HEK293T (cell line): ENCODE measurements around the gene UBE2G2.

ENCODE experiments used
- CTCF ChIA-PET: fragments of 350-600 bp; formaldehyde crosslinking; extraction: SDS; loops from one replicate; lab custom pipeline; 2021; ENCODE audit warnings: antibody characterized with exemption, inconsistent platforms; lab: Yijun Ruan, JAX
- POLR2A ChIA-PET: fragments of 350-600 bp; formaldehyde crosslinking; extraction: SDS; loops from one replicate; lab custom pipeline; 2020; ENCODE audit warnings: antibody characterized with exemption, inconsistent platforms; lab: Yijun Ruan, JAX
- DNase-seq: peaks from one replicate; pipeline ENCODE4 v3.0.0; 2012; ENCODE audit warnings: mixed read lengths; ENCODE audit errors: extremely low spot score
- ARNT ChIP-seq: fragments of 450-650 bp; IDR thresholded peaks from 2 replicates; pipeline ENCODE4 v1.6.1; 2017; ENCODE audit warnings: mild to moderate bottlenecking
- BHLHE40 ChIP-seq: fragments of 450-650 bp; IDR thresholded peaks from 2 replicates; pipeline ENCODE4 v1.6.1; 2016; ENCODE audit warnings: mild to moderate bottlenecking, moderate library complexity, borderline replicate concordance
- CTBP1 ChIP-seq: fragments of 450-650 bp; IDR thresholded peaks from 2 replicates; pipeline ENCODE4 v1.6.1; 2016; ENCODE audit warnings: borderline replicate concordance
- ELF4 ChIP-seq: fragments of 450-650 bp; IDR thresholded peaks from 2 replicates; pipeline ENCODE4 v1.6.1; 2017; ENCODE audit warnings: antibody characterized with exemption
- FOXA1 ChIP-seq: fragments of 450-650 bp; IDR thresholded peaks from 2 replicates; pipeline ENCODE4 v1.6.1; 2016; ENCODE audit warnings: mild to moderate bottlenecking
- FOXK2 ChIP-seq: fragments of 450-650 bp; IDR thresholded peaks from 2 replicates; pipeline ENCODE4 v1.6.1; 2016; ENCODE audit warnings: mild to moderate bottlenecking
- FOXM1 ChIP-seq: fragments of 450-650 bp; IDR thresholded peaks from 2 replicates; pipeline ENCODE4 v1.6.1; 2017; ENCODE audit warnings: mild to moderate bottlenecking, borderline replicate concordance
- HDGF ChIP-seq: fragments of 450-650 bp; IDR thresholded peaks from 2 replicates; pipeline ENCODE4 v1.6.1; 2017; ENCODE audit warnings: antibody characterized with exemption, borderline replicate concordance
- L3MBTL2 ChIP-seq: fragments of 450-650 bp; conservative IDR thresholded peaks from 2 replicates; pipeline ENCODE4 v1.6.1; 2016; ENCODE audit warnings: mild to moderate bottlenecking
- LEF1 ChIP-seq: fragments of 450-650 bp; IDR thresholded peaks from 2 replicates; pipeline ENCODE4 v1.6.1; 2017; ENCODE audit warnings: mild to moderate bottlenecking, borderline replicate concordance
- NFRKB ChIP-seq: fragments of 450-650 bp; IDR thresholded peaks from 2 replicates; pipeline ENCODE4 v1.6.1; 2016; ENCODE audit warnings: mild to moderate bottlenecking, moderate library complexity
- SP1 ChIP-seq: fragments of 450-650 bp; IDR thresholded peaks from 2 replicates; pipeline ENCODE4 v1.6.1; 2017
- SUZ12 ChIP-seq: fragments of 450-650 bp; IDR thresholded peaks from 2 replicates; pipeline ENCODE4 v1.6.1; 2016; ENCODE audit warnings: mild to moderate bottlenecking
- TARDBP ChIP-seq: fragments of 450-650 bp; IDR thresholded peaks from 2 replicates; pipeline ENCODE4 v1.6.1; 2016
- ZNF384 ChIP-seq: fragments of 450-650 bp; IDR thresholded peaks from 2 replicates; pipeline ENCODE4 v1.6.1; 2016
- TF ChIP-seq, protein P1 (sequence below): fragments of 450-650 bp; IDR thresholded peaks from 2 replicates; pipeline ENCODE4 v1.6.1; 2016

The UBE2G2 gene

DNA sequence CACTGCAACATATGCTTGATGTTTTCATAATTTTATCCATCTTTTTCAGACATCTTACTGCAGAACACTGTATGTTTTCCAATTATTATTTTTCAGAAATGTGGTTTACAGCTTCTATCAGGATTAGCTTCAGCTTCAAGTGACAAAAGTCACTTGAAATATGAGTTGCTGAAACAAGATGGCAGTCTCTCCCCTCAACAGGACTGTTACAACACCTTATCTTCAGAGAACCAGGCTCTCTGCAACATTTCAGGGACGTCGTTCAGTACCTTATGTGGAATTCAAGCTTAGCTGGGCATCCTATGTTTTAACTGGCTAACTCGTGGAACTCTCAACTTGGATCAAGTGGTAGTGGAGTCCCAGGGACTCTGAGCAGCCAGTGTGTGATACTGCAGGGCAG lies 2.0 kb upstream of the UBE2G2 start:
- POLR2A ChIA-PET, result interaction anchor here (1.2 kb wide), 1 partner anchor 70 kb away, joined by 4 read pairs; the partner anchor contains the start of gene PTTG1IP
- no peak for DNase-seq
- CTCF ChIA-PET, result interaction anchor here (0.8 kb wide), 1 partner anchor 10 kb away, joined by 3 read pairs; no protein-coding TSS in a partner anchor
- TF ChIP-seq ELF4, result no peak
- TF ChIP-seq SUZ12, result no peak
- no peak for TF ChIP-seq ZNF384
- no peak for TF ChIP-seq TARDBP
- TF ChIP-seq HDGF, result no peak
- TF ChIP-seq LEF1, result no peak
- TF ChIP-seq ARNT, result no peak
- TF ChIP-seq, protein P1, sequence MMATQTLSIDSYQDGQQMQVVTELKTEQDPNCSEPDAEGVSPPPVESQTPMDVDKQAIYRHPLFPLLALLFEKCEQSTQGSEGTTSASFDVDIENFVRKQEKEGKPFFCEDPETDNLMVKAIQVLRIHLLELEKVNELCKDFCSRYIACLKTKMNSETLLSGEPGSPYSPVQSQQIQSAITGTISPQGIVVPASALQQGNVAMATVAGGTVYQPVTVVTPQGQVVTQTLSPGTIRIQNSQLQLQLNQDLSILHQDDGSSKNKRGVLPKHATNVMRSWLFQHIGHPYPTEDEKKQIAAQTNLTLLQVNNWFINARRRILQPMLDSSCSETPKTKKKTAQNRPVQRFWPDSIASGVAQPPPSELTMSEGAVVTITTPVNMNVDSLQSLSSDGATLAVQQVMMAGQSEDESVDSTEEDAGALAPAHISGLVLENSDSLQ, result no peak
- no peak for TF ChIP-seq BHLHE40
- no peak for TF ChIP-seq FOXK2
- no peak for TF ChIP-seq NFRKB
- no peak for TF ChIP-seq SP1
- TF ChIP-seq CTBP1, result no peak
- TF ChIP-seq FOXM1, result no peak
- no peak for TF ChIP-seq FOXA1
- no peak for TF ChIP-seq L3MBTL2

DNA sequence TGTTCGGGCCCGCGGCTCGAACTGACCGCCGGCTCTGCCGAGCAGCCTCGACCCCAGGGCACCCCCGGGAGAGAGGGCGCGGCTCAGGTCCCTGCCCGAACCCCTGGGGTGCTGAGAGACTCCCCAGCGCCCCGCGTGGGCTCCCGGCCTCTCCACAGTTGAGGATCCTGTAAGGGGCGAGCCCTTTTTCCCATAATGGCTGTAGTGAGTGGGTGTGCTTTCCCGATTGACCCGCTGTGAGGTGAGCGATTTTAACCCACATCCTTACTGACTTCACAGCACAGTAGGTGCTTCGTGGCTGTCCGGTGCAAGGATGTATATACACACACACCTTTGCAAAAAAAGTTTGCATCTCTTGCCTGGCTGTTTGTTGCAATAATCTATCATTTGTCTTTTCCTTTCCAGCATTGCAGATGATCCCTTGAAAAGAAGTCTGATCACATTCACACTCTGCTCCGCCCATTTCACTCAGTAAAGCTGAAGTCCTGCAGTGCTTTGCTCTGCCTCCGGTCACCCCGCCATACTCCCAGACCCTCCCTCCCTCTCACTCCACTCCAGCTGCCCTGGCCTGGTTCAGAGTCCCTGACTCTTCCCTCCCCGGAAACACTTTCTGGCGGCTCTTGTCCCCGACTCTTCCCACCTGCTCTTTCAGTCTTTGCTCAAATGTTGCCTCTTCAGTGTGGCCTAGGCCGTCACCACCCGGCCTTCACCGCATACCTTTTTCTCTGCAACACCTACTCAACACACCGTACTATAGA lies 955 bp upstream of the UBE2G2 start:
- POLR2A ChIA-PET, result interaction anchor here (1.0 to 3.3 kb wide), 11 partner anchors 9 to 115 kb away, joined by 3 to 29 read pairs (median 4); partner anchors contain the start of genes PTTG1IP and SUMO3
- no peak for TF ChIP-seq FOXK2
- TF ChIP-seq FOXM1, result no peak
- no peak for TF ChIP-seq HDGF
- no peak for TF ChIP-seq ARNT
- TF ChIP-seq NFRKB, result no peak
- no peak for TF ChIP-seq SP1
- no peak for TF ChIP-seq SUZ12
- no peak for TF ChIP-seq ELF4
- TF ChIP-seq L3MBTL2, result no peak
- no peak for TF ChIP-seq TARDBP
- TF ChIP-seq FOXA1, result no peak
- TF ChIP-seq BHLHE40, result no peak
- no peak for TF ChIP-seq ZNF384
- TF ChIP-seq, protein P1, result no peak
- TF ChIP-seq LEF1, result no peak
- TF ChIP-seq CTBP1, result no peak
- CTCF ChIA-PET, result no interaction called here
- DNase-seq, result peak; percentile 48

DNA sequence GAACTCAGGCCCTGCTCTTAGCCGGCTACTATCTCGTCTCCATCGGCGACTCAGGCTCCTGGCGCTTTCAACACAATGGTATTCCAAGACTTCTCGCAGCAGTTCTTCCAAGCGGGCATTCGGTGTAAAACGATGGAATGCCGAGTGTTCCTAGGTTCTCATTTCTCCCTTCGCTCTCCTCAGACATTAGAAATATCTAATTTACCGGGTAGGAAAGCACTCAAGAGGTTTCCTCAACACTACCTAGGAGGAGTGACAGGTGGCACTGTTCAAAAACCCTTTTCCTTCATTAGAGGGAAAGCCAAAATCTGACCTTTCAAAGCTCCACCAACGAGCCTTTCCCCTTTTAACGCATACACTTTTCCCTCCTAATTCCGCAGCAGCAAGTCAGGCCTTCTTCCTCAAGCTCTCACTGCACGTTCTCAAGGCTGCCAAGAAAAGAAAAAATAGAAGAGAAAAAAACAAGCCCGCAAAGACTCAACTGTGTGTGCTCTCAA lies 601 bp downstream of the UBE2G2 start:
- POLR2A ChIA-PET, result interaction anchor here (0.6 to 3.3 kb wide), 24 partner anchors 8 to 462 kb away, joined by 3 to 29 read pairs (median 3); partner anchors contain the start of genes CFAP410, PTTG1IP and SUMO3
- CTCF ChIA-PET, result interaction anchor here (1.0 to 1.8 kb wide), 5 partner anchors 11 to 508 kb away, joined by 3 to 8 read pairs (median 3); partner anchors contain the start of gene ADARB1
- peak; percentile 54 for DNase-seq
- no peak for TF ChIP-seq FOXA1
- no peak for TF ChIP-seq ELF4
- TF ChIP-seq SP1, result no peak
- TF ChIP-seq ARNT, result no peak
- TF ChIP-seq, protein P1, result peak; percentile 73

DNA sequence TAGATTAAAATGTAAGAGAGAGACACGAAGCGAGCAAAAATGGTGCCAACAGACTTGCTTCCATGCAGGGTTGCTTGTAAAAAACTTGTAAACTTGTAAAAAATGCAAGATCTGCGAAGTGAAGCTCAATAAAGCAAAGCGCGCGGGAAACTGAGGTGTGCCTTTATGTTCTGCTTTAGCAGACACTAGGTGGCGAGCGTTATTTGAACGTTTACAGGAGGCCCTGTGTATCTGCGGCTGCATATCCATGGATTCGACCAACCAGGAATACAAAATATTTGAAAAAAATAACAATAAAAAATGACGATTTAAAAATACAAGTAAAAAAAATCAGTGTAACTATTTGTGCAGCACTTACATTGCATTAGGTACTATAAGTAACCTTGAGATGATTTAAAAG lies 1.5 kb downstream of the UBE2G2 start:
- ChIA-PET POLR2A (interaction anchor here (1.1 to 3.3 kb wide), 4 partner anchors 68 to 148 kb away, joined by 3 to 29 read pairs (median 4); partner anchors contain the start of gene PTTG1IP), CTCF (interaction anchor here (0.6 to 1.8 kb wide), 7 partner anchors 11 to 509 kb away, joined by 3 to 8 read pairs (median 3); partner anchors contain the start of gene ADARB1)
- peak; percentile 51 for DNase-seq
- TF ChIP-seq LEF1 (no peak), ELF4 (no peak), NFRKB (no peak), HDGF (no peak), CTBP1 (no peak), FOXA1 (no peak), SUZ12 (no peak), L3MBTL2 (peak; percentile 53; the same call in 1 of the 2 replicates)
- TF ChIP-seq, protein P1, result no peak

DNA sequence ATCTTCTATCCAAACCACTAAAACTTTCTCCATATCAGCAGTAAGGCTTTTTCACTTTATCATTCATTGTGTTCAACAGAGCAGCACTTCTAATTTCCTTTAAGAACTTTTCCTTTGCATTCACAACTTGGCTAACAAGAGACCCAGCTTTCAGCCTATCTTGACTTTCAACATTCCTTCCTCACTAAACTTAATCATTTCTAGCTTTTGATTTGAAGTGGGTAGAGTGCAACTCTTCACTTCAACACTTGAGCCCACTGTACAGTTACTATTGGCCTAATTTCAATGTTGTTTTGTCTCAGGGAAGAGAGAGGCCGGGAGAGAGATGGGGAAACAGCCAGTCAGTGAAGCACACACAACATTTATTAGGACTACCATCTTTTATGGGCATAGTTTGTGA lies 2.0 kb downstream of the UBE2G2 start:
- no peak for DNase-seq
- POLR2A ChIA-PET, result interaction anchor here (1.2 to 3.3 kb wide), 3 partner anchors 68 to 148 kb away, joined by 3 to 29 read pairs (median 3); partner anchors contain the start of gene PTTG1IP
- CTCF ChIA-PET, result interaction anchor here (0.6 to 1.8 kb wide), 4 partner anchors 10 to 89 kb away, joined by 3 to 8 read pairs (median 4); no protein-coding TSS in a partner anchor
- TF ChIP-seq SUZ12 (no peak), NFRKB (no peak), L3MBTL2 (no peak), HDGF (no peak), CTBP1 (no peak), ELF4 (no peak), FOXM1 (no peak), FOXA1 (no peak), ARNT (no peak), ZNF384 (no peak), LEF1 (no peak)
